OCI-LY1 (cell line): ENCODE data around the gene DAZAP1.

Experiments used
- CTCF ChIP-seq: fragments of 200-600 bp; sonication (generic), shearing (Covaris generic); IDR thresholded peaks from 2 replicates; pipeline ENCODE4 v1.5.1; 2017; ENCODE audit warnings: mild to moderate bottlenecking, antibody characterized with exemption, low read length, moderate library complexity, mixed read lengths
- EZH2 ChIP-seq: fragments of 200-600 bp; sonication (generic), shearing (Covaris generic); IDR thresholded peaks from 2 replicates; pipeline ENCODE4 v1.8.0; 2017; ENCODE audit warnings: borderline replicate concordance, mixed run types, mild to moderate bottlenecking, antibody characterized with exemption, low read length, moderate library complexity, mixed read lengths

- no peak for TF ChIP-seq EZH2
- TF ChIP-seq CTCF = no peak
These were observed 46.4 kb downstream of the DAZAP1 start for GRCh38 chr19:1453525-1454364.
